Tibial nerve (tissue), 4 donors: ENCODE results near the gene KIAA1191.

Experiments
- CTCF ChIP-seq, 5 experiments: fragments of 200-600 bp in 3 of 5; fragments of 450-650 bp in 2 of 5; sonication (generic) in 3 of 5; IDR thresholded peaks; one replicate each; pipeline ENCODE4 v1.5.1; 2016 to 2019; ENCODE audit warnings: antibody characterized with exemption in 5 of 5, mild to moderate bottlenecking in 3 of 5, moderate library complexity in 2 of 5
- EP300 ChIP-seq, 2 donors: sonication (generic); formaldehyde crosslinking; IDR thresholded peaks; one replicate each; pipeline ENCODE4 v1.6.1; 2017; ENCODE audit warnings: antibody characterized with exemption in 2 of 2, mild to moderate bottlenecking in 1 of 2
- POLR2A ChIP-seq, 2 donors: fragments of 450-650 bp; IDR thresholded peaks; one replicate each; pipeline ENCODE4 v1.6.1; 2017; ENCODE audit warnings: antibody characterized with exemption in 2 of 2, mild to moderate bottlenecking in 2 of 2, moderate library complexity in 2 of 2

- TF ChIP-seq POLR2A (IDR thresholded peaks at IDR 0.05), result no peak
- TF ChIP-seq EP300 (IDR thresholded peaks at IDR 0.05), result no peak
- no peak for TF ChIP-seq CTCF (IDR thresholded peaks at IDR 0.05)
Measured at GRCh38 chr5:176391479-176391878, 29.9 kb upstream of the KIAA1191 start.
